ENCODE data around the gene EXOC4. TPM values are rescaled to one million over a fixed set of nuclear protein-coding genes. Genes with fewer than 3 reads are reported as not detected.

EXOC4 gene
- total RNA-seq, 2 donors from 2014 or later = 106 to 115 TPM

- H3K36me3 Mint-ChIP-seq (ENCODE audit: low read depth) = no peaks in the 10 kb centered on the region
- H3K27ac ChIP-seq (ENCODE audit: low read depth, low read length) = no peak overlapping the region
- H3K9me3 ChIP-seq (ENCODE audit: control insufficient read depth, low read length) = no peaks in the 10 kb centered on the region
- peaks cover 17% of the 10 kb centered on the region for H3K4me1 ChIP-seq (ENCODE audit: control insufficient read depth, insufficient read depth, low read length)
- H3K4me3 ChIP-seq (ENCODE audit: low read length) = no peak overlapping the region
- 20 to 72% methylated on average over 1 of the region's 1 CpG for WGBS, 2 experiments (ENCODE audit: insufficient coverage in 1 of 2, insufficient read length in 1 of 2)
- H3K27ac Mint-ChIP-seq = no peak overlapping the region
- peaks cover 42% of the 10 kb centered on the region for H3K4me1 Mint-ChIP-seq
- no peaks in the 10 kb centered on the region for H3K36me3 ChIP-seq (ENCODE audit: control insufficient read depth, insufficient read depth, low read length)
- H3K27me3 Mint-ChIP-seq (ENCODE audit: insufficient read depth) = no peaks in the 10 kb centered on the region
- H3K27me3 ChIP-seq (ENCODE audit: control insufficient read depth, insufficient read depth, low read length, poor library complexity, severe bottlenecking) = no peaks in the 10 kb centered on the region
- DNase-seq = no peak
- H3K9me3 Mint-ChIP-seq = no peaks in the 10 kb centered on the region
- H3K9ac ChIP-seq (ENCODE audit: extremely low read depth, low read length, poor library complexity, severe bottlenecking) = no peak overlapping the region
- H3K4me3 Mint-ChIP-seq = no peak overlapping the region
- no peak for TF ChIP-seq CTCF (conservative IDR thresholded peaks at IDR 0.05)
These were observed 679.7 kb downstream of the EXOC4 start for GRCh38 chr7:133932591-133932990.

GRCh38 chr7:133934262-133934976, 681.5 kb downstream of the EXOC4 start:
- Histone ChIP-seq H3K9me3 (ENCODE audit: control insufficient read depth, low read length) (no peaks in the 10 kb centered on the region), H3K27ac (ENCODE audit: low read depth, low read length) (peak overlapping the region; percentile 54), H3K27me3 (ENCODE audit: control insufficient read depth, insufficient read depth, low read length, poor library complexity, severe bottlenecking) (no peaks in the 10 kb centered on the region), H3K4me1 (ENCODE audit: control insufficient read depth, insufficient read depth, low read length) (peaks cover 17% of the 10 kb centered on the region), H3K36me3 (ENCODE audit: control insufficient read depth, insufficient read depth, low read length) (peaks cover 7% of the 10 kb centered on the region), H3K4me3 (ENCODE audit: low read length) (no peak overlapping the region), H3K9ac (ENCODE audit: extremely low read depth, low read length, poor library complexity, severe bottlenecking) (no peak overlapping the region)
- Mint-ChIP-seq H3K27me3 (ENCODE audit: insufficient read depth) (no peaks in the 10 kb centered on the region), H3K4me1 (peaks cover 42% of the 10 kb centered on the region), H3K4me3 (no peak overlapping the region), H3K36me3 (ENCODE audit: low read depth) (peaks cover 16% of the 10 kb centered on the region), H3K27ac (peak overlapping the region; percentile 7), H3K9me3 (no peaks in the 10 kb centered on the region)
- 51 to 71% methylated on average over 5 to 9 of the region's 9 CpGs for WGBS, 2 experiments (ENCODE audit: insufficient coverage in 1 of 2, insufficient read length in 1 of 2)
- no peak for TF ChIP-seq CTCF (conservative IDR thresholded peaks at IDR 0.05)
- DNase-seq = peak; percentile 55

GRCh38 chr7:133934977-133935330, 682.1 kb downstream of the EXOC4 start:
- H3K9me3 ChIP-seq (ENCODE audit: control insufficient read depth, low read length) = no peaks in the 10 kb centered on the region
- 62 to 100% methylated on average over 1 to 2 of the region's 2 CpGs for WGBS, 2 experiments (ENCODE audit: insufficient coverage in 1 of 2, insufficient read length in 1 of 2)
- H3K9me3 Mint-ChIP-seq = no peaks in the 10 kb centered on the region
- H3K4me3 Mint-ChIP-seq = no peak overlapping the region
- H3K4me3 ChIP-seq (ENCODE audit: low read length) = no peak overlapping the region
- peak overlapping the region; percentile 23 for H3K27ac Mint-ChIP-seq
- H3K36me3 ChIP-seq (ENCODE audit: control insufficient read depth, insufficient read depth, low read length) = peaks cover 7% of the 10 kb centered on the region
- no peaks in the 10 kb centered on the region for H3K27me3 Mint-ChIP-seq (ENCODE audit: insufficient read depth)
- peaks cover 17% of the 10 kb centered on the region for H3K4me1 ChIP-seq (ENCODE audit: control insufficient read depth, insufficient read depth, low read length)
- peaks cover 16% of the 10 kb centered on the region for H3K36me3 Mint-ChIP-seq (ENCODE audit: low read depth)
- no peaks in the 10 kb centered on the region for H3K27me3 ChIP-seq (ENCODE audit: control insufficient read depth, insufficient read depth, low read length, poor library complexity, severe bottlenecking)
- H3K27ac ChIP-seq (ENCODE audit: low read depth, low read length) = no peak overlapping the region
- H3K9ac ChIP-seq (ENCODE audit: extremely low read depth, low read length, poor library complexity, severe bottlenecking) = no peak overlapping the region
- DNase-seq = peak; percentile 56
- peak; percentile 22 for TF ChIP-seq CTCF (conservative IDR thresholded peaks at IDR 0.05)
- H3K4me1 Mint-ChIP-seq = peaks cover 44% of the 10 kb centered on the region
